ENCODE results near the gene KRT25.
"Not testable (repeated sequence)": the region's sequence is repeated elsewhere in the genome, so short reads cannot be mapped to it uniquely, and the experiment has no call there.

The KRT25 gene

GRCh38 chr17:40750391-40750790 lies 4.7 kb downstream of the KRT25 start:
- FAIRE-seq, result no peak

DNA sequence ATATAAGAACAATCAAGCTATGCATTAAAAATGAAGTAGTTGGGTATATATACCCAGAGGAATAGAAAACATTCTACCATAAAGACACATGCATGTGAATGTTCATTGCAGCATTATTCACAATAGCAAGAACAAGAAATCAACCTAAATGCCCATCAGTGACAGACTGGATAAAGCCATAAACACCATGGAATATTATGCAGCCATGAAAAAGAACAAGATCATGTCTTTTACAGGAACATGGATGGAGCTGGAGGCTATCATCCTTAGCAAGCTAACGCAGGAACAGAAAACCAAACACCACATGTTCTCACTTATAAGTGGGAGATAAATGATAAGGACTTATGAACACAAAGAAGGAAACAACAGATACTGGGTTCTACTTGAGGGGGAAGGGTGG lies 6.5 kb downstream of the KRT25 start:
- not testable (repeated sequence) for FAIRE-seq

- no peak for FAIRE-seq
These were observed 16.6 kb downstream of the KRT25 start for GRCh38 chr17:40738553-40738952.

- FAIRE-seq, result no peak
These were observed 20.1 kb downstream of the KRT25 start for GRCh38 chr17:40735016-40735415.

GRCh38 chr17:40734018-40734417 lies 21.1 kb downstream of the KRT25 start:
- no peak for FAIRE-seq

DNA sequence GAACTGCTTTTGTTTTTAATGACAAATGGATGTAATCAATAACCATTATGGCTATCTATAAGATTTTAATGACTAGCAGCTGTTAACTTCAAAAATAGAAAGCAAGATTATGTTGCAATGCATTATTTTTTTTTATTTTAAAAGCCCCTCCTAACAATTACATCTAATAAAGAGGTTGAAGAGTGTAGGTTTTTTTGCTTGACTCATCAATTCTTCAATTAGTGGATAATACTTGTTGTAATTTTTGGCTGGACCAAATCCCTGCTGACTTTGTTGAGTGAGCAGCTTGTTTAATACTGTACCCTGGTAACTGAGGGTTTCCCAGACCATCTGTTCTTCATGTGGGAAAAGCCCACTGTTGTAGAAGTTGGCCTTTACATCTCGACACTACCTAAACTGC lies 24.2 kb downstream of the KRT25 start:
- no peak for FAIRE-seq

- FAIRE-seq, result no peak
These were observed 27.5 kb downstream of the KRT25 start for GRCh38 chr17:40727447-40728231.

GRCh38 chr17:40726919-40727318 lies 28.2 kb downstream of the KRT25 start:
- FAIRE-seq, result peak; percentile 30

DNA sequence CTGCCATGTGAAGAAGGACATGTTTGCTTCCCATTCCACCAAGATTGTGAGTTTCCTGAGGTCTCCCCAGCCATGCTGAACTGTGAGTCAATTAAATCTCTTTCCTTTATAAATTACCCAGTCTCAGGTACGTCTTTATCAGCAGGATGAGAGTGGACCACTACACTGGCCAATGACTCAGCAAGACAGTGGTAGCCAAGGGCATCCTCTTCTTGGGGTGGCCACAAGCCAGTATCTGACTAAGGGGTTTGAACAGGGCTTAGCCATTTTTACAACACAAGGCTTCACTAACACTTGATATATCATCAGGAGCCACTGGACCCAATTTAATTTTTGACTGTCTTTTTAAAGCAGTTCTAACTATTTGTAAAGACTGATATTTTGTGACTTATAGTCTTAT lies 30.5 kb downstream of the KRT25 start:
- no peak for FAIRE-seq

DNA sequence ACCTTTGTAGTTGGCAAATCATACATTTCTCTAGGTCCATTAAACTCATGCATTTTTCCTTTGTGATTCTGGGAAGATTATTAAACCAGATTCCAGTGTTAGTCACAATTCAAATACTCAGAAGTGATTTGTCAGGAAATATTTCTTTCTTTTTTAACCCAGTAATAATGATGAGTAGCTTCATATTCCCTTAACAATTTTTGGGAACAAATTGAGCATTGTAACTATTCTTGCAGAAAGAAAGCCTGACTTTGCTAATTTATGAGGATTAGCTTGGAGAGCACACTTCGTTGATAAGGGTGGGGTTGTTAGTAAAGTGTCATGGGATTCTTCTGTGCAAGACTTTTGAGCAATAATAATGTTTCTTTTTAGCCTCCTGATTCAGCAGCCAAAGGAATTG lies 32.9 kb downstream of the KRT25 start:
- FAIRE-seq, result no peak

GRCh38 chr17:40720899-40721298 lies 34.2 kb downstream of the KRT25 start:
- FAIRE-seq, result no peak

- no peak for FAIRE-seq
These were observed 36.2 kb downstream of the KRT25 start for GRCh38 chr17:40718930-40719329.

- FAIRE-seq, result no peak
These were observed 37.4 kb downstream of the KRT25 start for GRCh38 chr17:40717776-40718175.

DNA sequence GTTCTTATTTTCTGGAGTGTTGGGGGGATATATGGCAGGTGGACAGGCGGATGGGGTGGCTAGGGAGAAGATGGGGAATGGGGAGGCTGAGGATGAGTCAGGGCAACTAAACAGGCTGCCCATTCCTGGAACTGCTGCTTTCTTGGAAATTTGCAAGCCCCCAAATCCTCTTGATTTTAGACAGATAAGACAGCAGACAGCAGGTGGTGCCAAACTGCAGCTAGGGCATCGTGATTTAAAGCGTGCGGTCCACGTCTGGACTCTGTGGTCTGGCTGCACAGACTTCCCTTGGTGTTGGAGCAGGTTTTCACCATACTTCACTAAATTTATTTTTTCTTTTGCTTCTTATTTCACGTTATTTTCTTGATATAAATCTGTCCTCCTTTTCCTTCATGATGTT lies 40.7 kb downstream of the KRT25 start:
- FAIRE-seq, result no peak

DNA sequence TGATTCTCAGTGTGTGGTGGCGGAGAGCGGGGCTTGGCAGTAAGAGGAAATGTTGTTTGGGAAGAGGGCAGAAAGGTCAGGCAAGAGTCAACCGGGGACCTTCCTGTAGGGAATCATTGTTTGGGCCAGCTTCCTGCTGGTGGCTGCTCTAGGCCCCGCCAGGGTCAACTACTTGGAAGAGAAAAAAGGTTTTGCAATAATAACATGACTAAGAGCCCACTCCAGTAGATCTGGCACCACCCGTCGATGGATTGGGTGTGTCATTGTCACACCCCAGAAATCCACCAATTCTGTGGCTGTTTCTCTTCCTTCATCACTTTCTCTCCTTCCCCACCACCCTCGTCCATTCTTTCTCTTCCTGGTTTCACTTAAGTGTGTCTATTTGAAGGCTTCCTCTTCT lies 47.4 kb downstream of the KRT25 start:
- FAIRE-seq, result no peak

DNA sequence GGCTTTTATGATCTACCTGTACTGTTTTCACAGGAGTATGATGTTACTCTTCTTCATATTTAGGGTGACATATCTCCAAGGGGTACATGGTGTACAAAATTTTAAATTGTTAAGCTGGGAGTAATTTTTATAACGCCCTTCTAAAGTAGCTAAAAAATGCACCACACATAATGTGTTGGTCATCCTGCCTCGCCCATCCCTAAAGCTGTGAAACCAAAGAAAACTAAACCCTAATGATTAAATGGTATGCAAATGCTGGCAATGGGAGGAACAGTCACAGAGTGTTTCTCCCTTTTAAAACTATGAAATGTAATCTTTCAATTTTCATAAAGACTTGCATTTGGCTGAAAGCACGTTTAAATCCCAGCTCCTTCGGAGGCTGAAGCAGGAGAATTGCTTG lies 49.5 kb downstream of the KRT25 start:
- no peak for FAIRE-seq

DNA sequence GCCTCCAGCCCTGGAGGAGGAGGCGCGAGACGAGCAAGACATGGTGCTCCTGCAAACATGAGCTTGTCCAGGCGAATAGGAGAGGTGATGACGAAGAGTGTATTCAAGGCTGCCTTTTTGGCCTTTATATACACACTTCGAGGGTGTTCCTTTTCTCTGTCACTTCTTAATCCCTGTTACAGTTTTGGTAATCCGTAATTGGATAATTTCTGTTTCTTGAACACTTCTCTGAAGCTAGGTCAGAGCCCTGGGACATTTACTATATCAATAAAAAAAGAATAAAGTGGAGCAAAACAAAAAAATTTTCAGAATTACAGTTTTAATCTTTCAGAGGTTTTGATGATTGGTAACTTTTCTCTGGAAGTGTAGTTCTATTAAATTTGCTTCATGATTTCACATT lies 51.5 kb downstream of the KRT25 start, which contains the start of gene KRT24:
Gene KRT24 (minus strand): TSS at position 101 of the 400 bp plus-strand sequence. CDS start 59 bp downstream, at position 42.
- FAIRE-seq, result no peak

- FAIRE-seq, result no peak
These were observed 52.9 kb downstream of the KRT25 start for GRCh38 chr17:40702271-40702670.

DNA sequence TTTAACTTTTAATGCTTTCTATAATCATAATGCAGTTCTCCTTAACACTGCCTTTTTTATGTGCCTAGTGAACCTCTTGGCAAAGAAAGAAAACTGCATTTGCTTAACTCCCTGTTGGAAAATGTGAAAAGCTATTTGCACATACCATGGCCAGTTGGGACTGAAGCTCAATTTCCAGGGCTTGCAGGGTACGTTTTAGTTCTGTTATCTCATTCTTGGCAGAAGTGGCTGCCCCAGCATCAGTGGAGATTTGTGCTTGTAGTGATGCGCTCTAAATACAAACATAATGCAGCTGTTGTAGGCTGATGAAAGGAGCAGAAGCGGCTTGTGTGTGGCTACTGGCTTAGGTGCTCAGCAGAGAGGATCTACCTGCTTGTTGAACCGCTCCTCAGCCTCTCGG lies 55.3 kb downstream of the KRT25 start:
- FAIRE-seq, result no peak

- no peak for FAIRE-seq
These were observed 55.8 kb downstream of the KRT25 start for GRCh38 chr17:40699371-40699770.

Measured in islet of Langerhans (tissue), 1 donor.